NCI-H1694 treated with DMSO at 0.1 percent for 48 hours (cell line): ENCODE results near the gene HOXC12.

Source experiments
- DNase-seq: peaks from one replicate; lab custom pipeline; 2025; lab: John Stamatoyannopoulos, UW

The HOXC12 gene

DNA sequence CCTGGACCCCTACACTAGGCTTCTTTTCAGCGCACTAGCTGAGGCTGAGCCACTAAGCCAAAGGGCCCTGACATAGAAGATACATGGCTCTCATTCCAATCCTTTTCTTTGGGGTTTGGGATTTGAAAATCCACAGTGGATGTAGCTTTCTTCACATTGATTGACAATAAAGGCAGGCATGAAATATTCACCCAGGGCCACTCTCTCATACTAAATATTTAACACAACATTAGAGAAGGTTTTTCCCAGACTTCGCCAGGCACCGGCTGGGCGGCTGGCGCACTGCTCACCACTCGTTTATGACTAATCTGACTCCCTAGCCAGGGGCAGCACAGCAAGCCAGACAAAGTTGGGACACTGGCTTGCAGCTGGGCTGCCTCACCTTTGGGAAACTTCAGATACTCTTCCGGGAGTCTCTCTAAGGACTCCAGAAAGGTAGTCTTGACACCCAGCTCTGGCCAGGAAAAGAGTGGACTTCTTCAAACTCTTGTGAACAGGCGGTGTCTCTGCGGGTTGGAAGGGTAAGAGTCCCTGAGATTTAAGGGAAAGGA lies 17.5 kb downstream of the HOXC12 start:
- DNase-seq = no peak

DNA sequence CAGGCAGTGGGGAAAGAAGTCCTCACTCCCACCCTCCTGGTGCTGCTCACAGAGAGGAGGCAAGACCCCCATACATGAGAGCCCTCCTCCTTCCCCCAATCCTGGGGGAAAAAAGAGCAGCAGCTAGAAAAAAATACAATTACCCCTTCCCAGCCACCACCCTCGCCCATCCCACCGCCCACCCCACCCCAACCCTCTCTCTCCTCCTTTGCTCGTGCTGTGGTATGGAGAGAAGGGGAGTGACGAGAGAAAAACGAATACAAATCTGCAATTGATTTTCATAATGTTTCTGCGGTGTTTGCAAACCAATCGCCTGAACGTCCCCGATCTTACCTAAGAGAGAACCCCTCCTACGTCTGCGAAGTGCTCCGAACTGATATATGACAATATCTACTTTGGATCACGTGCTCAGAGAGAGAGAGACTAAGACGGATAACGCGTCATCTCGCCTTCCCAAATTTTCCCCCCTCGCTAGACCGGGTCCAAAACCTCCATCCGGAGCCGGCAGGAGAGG lies 18.1 kb downstream of the HOXC12 start, which contains the start of gene HOXC11:
Gene HOXC11 (plus strand): TSS at position 405 of the 514 bp plus-strand sequence. CDS start 116 bp downstream, outside the sequence.
- DNase-seq = no peak

DNA sequence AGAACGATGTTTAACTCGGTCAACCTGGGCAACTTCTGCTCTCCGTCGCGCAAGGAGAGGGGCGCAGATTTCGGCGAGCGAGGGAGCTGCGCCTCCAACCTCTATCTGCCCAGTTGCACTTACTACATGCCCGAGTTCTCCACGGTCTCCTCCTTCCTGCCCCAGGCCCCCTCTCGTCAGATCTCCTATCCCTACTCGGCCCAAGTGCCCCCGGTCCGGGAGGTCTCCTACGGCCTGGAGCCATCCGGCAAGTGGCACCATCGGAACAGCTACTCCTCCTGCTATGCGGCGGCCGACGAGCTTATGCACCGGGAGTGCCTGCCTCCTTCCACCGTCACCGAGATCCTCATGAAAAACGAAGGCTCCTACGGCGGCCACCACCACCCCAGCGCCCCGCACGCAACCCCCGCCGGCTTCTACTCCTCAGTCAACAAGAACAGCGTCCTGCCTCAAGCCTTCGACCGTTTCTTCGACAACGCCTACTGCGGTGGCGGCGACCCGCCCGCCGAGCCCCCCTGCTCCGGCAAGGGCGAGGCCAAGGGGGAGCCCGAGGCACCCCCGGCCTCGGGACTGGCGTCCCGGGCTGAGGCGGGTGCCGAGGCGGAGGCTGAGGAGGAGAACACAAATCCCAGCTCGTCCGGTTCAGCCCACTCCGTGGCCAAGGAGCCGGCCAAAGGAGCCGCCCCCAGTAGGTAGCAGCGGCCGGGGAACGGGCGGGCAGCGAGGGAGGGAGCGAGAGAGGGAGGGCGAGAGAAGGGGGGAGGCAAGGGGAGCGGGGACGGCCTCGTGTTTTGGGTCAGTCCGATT lies 18.7 kb downstream of the HOXC12 start:
- DNase-seq = no peak

- no peak for DNase-seq
Observed at GRCh38 chr12:53974084-53975063, 19.7 kb downstream of the HOXC12 start, which contains the start of gene HOTAIR. Gene HOTAIR (minus strand): TSS chr12:53974954.

DNA sequence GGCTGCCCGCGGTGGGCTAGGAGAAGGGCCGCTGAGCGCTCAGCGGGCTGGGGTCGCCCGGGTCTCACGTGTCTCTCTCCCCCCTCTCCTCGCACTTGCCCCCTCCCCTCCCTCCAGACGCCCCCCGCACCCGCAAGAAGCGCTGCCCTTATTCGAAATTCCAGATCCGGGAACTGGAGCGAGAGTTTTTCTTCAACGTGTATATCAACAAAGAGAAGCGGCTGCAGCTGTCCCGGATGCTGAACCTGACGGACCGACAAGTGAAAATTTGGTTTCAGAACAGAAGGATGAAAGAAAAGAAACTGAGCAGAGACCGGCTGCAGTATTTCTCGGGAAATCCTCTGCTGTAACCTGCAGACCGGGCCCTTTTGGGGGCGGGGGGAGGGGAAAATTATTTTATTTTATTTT lies 20.4 kb downstream of the HOXC12 start:
- no peak for DNase-seq

GRCh38 chr12:53975479-53976152 lies 20.9 kb downstream of the HOXC12 start:
- DNase-seq = no peak

- peak; percentile 53 for DNase-seq
Observed at GRCh38 chr12:53976172-53976822, 21.6 kb downstream of the HOXC12 start.

GRCh38 chr12:53976823-53977595 lies 22.3 kb downstream of the HOXC12 start:
- DNase-seq = no peak

DNA sequence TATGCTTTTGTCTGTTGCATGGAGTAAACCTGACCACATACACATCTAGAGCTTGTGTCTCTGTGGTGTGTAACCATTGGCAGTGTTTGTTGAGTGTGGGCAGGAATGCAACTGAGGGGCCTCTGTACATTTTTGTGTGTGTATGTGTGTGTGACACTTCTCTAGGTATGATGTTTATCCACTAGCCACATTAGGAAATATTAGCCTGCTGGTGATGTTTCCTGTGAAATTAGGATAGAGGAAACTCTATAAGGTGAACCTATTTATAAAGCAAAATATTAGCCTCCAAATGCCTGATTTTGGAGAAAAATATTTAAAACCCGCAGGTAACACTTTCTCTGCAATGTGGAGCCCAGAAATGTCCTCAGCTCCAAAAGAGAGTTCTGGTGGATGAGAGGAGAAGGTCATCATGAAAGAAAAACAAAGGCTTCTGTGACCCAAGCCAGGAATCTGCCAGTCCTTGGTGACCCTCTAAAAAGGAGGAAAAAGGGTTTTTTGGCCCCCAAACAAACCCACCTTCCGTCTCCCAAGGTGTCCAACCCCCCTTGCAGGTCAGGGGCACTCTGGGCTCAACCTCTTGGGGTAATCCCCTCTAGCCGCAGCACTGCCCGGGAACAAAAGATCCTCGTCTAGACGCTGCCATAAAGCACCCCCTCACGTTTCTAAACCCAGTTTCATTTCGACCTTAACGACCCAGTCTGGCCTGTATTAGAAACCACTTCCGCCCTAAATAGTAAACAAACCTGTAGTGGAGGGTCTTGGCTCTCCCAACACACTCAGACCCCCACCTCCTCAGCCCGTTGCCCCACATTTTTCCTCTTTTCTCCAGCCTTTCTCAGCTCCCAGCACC lies 23.1 kb downstream of the HOXC12 start:
- DNase-seq = no peak

- DNase-seq = no peak
Observed at GRCh38 chr12:53978477-53979356, 24.0 kb downstream of the HOXC12 start.

- DNase-seq = no peak
Observed at GRCh38 chr12:53980104-53980801, 25.6 kb downstream of the HOXC12 start.

GRCh38 chr12:53980802-53981496 lies 26.2 kb downstream of the HOXC12 start:
- DNase-seq = no peak

DNA sequence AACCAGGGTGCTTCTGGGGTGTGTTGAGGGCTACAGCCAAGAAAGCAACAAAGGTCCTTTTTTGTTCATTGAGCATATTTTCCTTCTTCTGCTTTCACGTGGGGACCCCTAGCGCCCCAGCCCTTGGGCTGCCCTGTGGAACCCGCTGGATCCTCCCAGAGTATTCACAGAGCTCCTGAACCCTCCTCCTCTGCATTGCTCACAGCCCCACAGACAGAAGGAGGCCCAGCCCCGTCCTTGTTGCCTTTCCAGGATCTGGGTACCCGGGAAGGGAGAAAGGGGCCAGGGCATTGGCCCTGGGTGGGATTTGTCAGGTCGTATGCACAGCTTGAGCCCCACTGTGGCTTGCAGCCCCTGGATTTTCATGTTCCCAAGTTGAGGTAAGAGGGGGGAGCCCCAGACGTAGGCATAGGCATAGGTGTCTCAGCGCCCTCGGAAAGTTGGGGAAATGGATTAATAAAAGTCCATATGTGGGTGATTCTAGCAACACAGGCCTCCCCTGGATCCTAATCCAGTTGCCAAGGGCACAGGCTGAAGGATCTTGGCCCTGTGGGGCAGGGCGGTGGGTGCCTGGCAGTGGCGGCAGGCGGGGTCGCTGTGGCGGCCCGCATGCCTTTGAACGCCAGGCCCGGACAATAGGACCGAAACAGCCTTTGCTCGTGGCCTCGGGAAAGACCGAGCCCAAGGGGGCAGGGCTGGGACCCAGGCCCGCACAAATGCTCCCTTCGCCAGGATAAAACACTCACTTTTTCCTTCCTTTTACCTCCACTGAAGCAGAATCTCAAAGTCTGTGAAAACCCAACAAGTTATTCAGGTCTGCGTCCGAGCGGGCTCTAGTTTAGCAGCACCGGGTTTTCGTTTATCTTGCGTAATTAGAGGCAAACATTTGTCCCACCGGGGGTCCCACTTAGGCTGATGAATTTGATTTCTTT lies 27.2 kb downstream of the HOXC12 start:
- no peak for DNase-seq

DNA sequence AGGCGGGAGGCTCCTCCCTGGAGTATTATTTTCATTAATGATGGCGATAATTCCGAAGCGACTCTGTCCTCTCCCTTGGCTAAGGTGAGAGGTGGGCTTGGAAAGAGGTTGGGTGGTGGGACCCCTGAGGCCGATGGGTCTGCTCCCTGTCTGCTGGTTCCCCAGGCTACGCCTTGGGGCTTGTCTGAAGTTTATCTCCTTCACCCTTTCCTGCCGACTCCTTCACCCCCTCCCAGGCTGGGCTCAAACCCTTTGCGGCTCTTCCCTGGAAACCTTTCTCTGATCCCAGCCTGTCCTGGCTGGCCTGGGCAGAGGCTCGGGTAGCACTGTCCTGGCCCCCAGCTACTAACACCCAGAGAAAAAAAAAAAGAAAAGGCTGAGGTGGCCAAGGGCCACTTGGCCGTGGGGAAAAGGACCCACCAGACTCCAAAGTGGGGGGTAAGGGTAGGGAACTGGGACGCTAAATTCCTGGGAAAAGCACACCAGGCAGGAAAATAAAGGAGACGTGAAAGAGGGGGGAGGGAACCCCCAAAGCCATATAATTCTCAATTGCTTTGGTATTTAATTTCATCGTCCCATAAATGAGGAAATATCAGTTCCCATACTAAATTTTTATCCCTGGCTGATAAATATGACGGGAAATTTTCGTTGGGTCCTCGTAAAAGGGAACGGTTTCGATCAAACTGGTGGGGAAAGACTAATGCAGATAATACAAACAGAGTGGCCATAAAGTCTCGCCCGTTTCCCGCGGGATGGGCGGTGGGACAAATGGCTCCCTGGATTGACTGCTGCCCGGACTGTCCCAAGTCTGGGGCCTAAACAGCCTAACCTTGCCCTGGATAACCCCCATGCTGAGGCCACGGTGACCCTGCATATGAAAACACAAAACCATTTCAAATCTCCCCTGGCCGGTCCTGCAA lies 28.2 kb downstream of the HOXC12 start:
- DNase-seq = no peak

DNA sequence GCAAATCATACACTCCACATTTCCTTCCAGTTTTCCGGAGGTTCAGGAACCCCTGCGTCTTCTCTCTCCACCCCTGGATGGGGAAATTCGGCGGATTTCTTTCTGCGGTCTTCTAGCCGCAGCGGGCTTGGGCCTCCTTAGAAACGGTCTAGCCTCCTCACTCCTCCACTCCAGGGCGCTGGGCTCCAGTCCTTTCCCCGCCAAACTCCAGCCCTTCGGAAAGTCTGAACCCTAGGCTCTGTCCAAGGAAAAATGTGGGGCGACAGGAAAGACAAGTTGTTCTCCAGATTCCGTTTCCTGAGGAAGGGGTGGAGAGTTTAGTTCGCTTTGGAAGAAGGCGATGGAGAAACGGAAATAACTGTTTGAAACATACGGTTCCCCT lies 28.9 kb downstream of the HOXC12 start:
- DNase-seq = no peak
